Ectodermal cell (in vitro differentiated cells): Measurements from ENCODE around the gene PRTN3.
"Not testable (repeated sequence)": the region's sequence is repeated elsewhere in the genome, so short reads cannot be mapped to it uniquely, and the experiment has no call there.

Experiments used
- H3K27ac ChIP-seq: 2 replicates; pipeline ENCODE4 v1.7.0; 2013; ENCODE audit warnings: mild to moderate bottlenecking, low read depth, low read length; ENCODE audit not compliant: insufficient read depth, poor library complexity, severe bottlenecking
- H3K27me3 ChIP-seq: 2 replicates; pipeline ENCODE4 v1.7.0; 2013; ENCODE audit warnings: mild to moderate bottlenecking, low read length; ENCODE audit not compliant: insufficient read depth, control insufficient read depth, poor library complexity, severe bottlenecking
- H3K36me3 ChIP-seq: one replicate; pipeline ENCODE4 v1.7.0; 2013; ENCODE audit warnings: low read length; ENCODE audit not compliant: control insufficient read depth, insufficient read depth
- H3K4me1 ChIP-seq: one replicate; pipeline ENCODE4 v1.7.0; 2013; ENCODE audit warnings: low read length; ENCODE audit not compliant: control insufficient read depth, insufficient read depth
- H3K4me3 ChIP-seq: 2 replicates; pipeline ENCODE4 v1.7.0; 2013; ENCODE audit warnings: low read depth, low read length, control low read depth; ENCODE audit not compliant: insufficient read depth
- H3K9me3 ChIP-seq: 2 replicates; pipeline ENCODE4 v1.7.0; 2013; ENCODE audit warnings: mild to moderate bottlenecking, low read length, moderate library complexity; ENCODE audit not compliant: control insufficient read depth
- WGBS, 2 experiments: methylation state at CpG; one replicate each; pipeline ENCODE4 v1.1.7; 2013; ENCODE audit warnings: missing lambda C conversion rate in 2 of 2; 5-methylcytosine and 5-hydroxymethylcytosine counted together

PRTN3 gene

DNA sequence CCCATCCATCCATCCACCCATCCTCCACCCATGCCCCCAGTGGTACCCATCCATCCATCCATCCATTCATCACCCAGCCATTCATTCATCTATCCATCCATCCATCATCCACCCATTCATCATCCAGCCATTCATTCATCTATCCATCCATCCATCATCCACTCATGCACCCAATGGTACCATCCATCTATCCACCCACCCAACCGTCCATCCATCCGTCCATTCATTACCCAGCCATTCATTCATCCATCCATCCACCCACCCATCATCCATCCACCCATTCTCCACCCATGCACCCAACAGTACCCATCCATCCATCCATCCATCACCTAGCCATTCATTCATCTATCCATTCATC, 24.3 kb upstream of the PRTN3 start:
- Histone ChIP-seq H3K9me3 (no peaks in the 10 kb centered on the region), H3K27me3 (no peaks in the 10 kb centered on the region), H3K36me3 (peaks cover 17% of the 10 kb centered on the region), H3K4me3 (no peak overlapping the region), H3K4me1 (no peaks in the 10 kb centered on the region), H3K27ac (no peak overlapping the region)
- WGBS, 2 experiments: 90 to 92% methylated on average over 2 of the region's 2 CpGs

DNA sequence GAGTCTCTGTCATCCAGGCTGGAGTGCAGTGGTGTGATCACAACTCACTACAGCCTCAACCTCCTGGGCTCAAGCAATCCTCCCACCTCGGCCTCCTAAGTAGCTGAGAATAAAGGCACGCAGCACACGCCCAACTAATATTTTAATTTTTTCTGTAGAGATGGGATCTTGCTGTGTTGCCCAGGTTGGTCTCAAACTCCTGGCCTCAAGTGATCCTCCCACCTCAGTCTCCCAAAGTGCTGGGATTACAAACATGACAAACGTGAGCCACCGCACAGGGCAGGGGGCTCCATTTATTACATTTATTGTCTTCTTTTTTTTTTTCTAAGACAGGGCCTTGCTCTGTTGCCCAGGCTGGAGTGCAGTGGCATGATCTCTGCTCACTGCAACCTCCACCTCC, 20.6 kb upstream of the PRTN3 start:
- not testable (repeated sequence) for H3K36me3 ChIP-seq, H3K27ac ChIP-seq, H3K4me3 ChIP-seq, H3K4me1 ChIP-seq, H3K9me3 ChIP-seq, H3K27me3 ChIP-seq
- WGBS, 2 experiments: 91 to 93% methylated on average over 5 of the region's 5 CpGs

DNA sequence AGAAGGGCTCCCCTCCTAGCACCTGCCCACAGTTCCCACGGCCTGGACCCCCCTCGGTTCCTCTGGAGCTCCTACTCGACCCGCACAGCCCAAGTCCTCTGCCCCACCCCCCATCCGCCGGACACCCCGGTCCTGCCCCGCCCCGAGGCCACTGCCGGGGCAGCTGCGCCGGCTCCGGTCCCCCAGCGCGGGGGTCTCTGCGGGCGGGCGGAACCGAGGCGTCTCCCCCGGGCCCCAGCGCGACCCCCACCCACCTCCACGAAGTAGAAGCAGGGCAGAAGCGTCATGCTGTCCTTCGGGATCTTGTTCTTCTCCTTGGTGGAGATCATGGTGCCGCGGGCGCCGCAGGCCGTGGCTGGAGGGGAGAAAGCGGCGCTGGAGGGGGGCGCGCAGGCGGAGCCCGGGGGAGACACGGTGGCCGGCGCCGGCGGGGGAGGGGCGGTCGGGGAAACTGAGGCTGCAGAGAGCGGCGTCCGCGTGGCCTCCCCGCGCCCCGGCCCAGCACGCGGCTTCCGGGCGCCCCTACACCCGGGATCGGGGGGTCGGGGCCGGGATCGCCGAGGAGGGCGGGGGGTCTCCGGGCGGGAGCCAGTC, 19.5 kb upstream of the PRTN3 start:
- H3K36me3 ChIP-seq: no peaks in the 10 kb centered on the region
- H3K27ac ChIP-seq: peak overlapping the region; percentile 22
- H3K4me3 ChIP-seq: peak overlapping the region; percentile 63
- no peaks in the 10 kb centered on the region for H3K9me3 ChIP-seq
- WGBS, 2 experiments: 1 to 2% methylated on average over 64 of the region's 64 CpGs
- H3K4me1 ChIP-seq: peaks cover 8% of the 10 kb centered on the region
- H3K27me3 ChIP-seq: no peaks in the 10 kb centered on the region

DNA sequence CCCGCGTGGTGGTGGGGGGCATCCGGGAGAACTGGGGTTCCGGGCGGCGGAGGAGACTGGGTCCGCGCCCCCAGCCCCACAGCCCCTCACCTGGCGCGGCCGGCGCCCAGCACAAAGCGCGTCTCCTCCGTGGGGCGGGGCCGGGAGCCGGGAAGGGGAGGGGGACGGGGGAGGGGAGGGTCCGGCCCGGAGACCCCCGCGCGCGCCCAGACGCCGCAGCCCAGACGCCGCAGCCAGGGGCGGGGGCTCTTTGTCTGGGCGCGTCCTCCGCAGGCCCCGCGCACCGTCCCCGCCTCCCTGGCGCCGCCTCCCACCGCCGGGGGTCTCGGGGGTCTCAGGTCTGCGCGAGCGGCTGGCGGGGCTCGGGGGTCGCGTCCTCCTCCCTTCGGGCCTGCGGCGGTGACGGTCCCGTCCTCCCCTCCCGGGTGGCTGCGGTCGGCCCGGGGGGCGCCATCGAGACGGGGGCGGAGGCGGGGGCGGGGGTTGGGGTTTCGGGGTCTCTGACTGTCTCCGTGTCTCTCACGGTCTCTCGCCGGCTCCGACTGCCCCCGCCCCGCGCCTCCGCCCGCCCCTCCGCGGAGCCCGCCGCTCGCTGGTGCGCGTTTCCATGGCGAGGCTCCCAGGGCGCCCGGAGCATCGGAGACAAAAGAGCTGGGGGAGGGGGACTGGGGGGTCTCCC, 18.8 kb upstream of the PRTN3 start, which contains the start of gene PLPPR3:
Gene PLPPR3 (minus strand): TSS at position 131 of the 679 bp plus-strand sequence. CDS start 396 bp downstream, outside the sequence.
- Histone ChIP-seq H3K9me3 (no peaks in the 10 kb centered on the region), H3K27ac (peak within 1 kb of the TSS; percentile 76), H3K27me3 (no peaks in the 10 kb centered on the region), H3K36me3 (no peaks in the 10 kb centered on the region), H3K4me1 (peaks cover 8% of the 10 kb centered on the region), H3K4me3 (peak within 1 kb of the TSS; percentile 63)
- WGBS, 2 experiments: 0% methylated on average over 86 of the region's 86 CpGs

DNA sequence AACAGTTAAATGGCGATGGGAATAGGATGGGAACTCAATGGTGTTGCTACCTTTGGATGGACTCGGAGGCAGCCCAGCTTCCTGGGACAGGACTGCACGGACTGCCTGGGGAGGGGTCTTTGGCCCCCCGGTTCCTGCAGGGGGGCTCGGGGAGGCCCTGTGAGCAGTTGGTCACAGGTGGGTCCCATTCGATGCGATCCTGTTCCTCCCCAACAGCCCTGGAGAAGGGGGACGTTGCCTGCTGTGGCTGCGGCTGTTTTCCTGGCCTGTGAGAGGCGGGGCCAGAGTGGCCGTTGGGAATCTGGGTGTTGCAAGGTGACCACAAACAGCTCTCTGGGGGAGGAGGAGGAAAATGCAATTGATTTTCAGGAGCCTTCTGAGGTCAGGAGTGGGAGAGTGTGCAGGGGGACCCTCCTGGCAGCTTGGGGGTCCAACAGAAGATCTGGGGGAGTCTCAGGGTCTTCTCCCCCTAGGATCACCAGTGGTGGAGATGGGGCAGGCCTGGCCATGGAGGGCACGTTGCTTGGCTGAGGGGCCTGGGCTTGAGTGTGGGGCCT, 17.2 kb upstream of the PRTN3 start:
- WGBS, 2 experiments: 59 to 62% methylated on average over 12 of the region's 12 CpGs
- H3K27me3 ChIP-seq: no peaks in the 10 kb centered on the region
- H3K27ac ChIP-seq: no peak overlapping the region
- no peak overlapping the region for H3K4me3 ChIP-seq
- H3K4me1 ChIP-seq: peaks cover 8% of the 10 kb centered on the region
- H3K9me3 ChIP-seq: no peaks in the 10 kb centered on the region
- no peaks in the 10 kb centered on the region for H3K36me3 ChIP-seq

DNA sequence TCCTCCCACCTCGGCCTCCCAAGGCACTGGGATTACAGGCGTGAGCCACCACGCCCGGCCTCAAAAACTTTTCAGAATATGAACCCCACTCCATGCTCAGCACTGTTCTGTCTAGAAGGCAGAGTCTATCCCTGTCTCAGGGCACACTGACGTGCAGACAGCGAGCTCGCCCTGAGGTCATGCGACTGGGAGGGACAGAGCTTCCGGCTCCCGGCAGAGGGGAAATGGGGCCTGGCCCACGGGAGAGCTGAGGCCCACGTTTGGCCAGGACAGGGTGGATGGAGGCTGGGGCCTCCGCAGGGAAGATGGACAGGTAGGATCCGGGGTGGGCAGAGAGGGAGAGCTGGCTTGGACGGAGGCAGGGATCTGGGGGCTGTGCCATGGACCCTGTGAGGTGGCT, 15.9 kb upstream of the PRTN3 start:
- H3K27ac ChIP-seq: no peak overlapping the region
- no peaks in the 10 kb centered on the region for H3K9me3 ChIP-seq
- H3K4me3 ChIP-seq: no peak overlapping the region
- no peaks in the 10 kb centered on the region for H3K36me3 ChIP-seq
- WGBS, 2 experiments: 89 to 90% methylated on average over 15 of the region's 15 CpGs
- H3K4me1 ChIP-seq: peaks cover 8% of the 10 kb centered on the region
- H3K27me3 ChIP-seq: no peaks in the 10 kb centered on the region

DNA sequence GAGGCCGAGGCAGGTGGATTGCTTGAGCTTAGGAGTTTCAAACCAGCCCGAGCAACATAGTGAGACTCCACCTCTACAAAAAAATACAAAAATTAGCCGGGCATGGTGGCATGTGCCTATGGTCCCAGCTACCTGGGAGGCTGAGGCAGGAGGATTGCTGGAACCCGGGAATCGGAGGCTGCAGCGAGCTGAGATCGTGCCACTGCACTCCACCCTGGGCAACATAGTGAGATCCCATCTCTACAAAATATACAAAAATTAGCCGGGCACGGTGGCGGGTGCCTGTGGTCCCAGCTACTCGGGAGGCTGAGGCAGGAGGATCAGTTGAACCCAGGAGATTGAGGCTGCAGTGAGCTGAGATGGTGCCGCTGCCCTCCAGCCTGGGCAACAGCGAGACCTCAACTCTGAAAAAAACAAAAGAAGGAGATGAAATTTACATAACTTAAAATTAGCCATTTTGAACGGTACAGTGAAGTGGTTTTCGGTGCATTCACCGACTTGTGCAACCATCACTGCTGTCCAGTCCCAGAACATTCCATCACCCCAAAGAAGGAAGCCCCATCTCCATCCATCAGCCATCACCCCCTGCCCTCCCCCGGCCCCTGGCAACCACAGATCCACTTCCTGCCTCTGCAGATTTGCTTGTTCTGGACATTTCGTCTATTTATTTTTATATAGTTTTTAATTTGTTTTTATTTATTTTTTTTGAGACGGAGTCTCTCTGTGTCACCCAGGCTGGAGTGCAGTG, 14.7 kb upstream of the PRTN3 start:
- Histone ChIP-seq H3K36me3 (no peaks in the 10 kb centered on the region), H3K27ac (no peak overlapping the region), H3K27me3 (no peaks in the 10 kb centered on the region), H3K4me3 (no peak overlapping the region), H3K4me1 (peaks cover 8% of the 10 kb centered on the region), H3K9me3 (no peaks in the 10 kb centered on the region)
- WGBS, 2 experiments: 92 to 93% methylated on average over 17 of the region's 19 CpGs

DNA sequence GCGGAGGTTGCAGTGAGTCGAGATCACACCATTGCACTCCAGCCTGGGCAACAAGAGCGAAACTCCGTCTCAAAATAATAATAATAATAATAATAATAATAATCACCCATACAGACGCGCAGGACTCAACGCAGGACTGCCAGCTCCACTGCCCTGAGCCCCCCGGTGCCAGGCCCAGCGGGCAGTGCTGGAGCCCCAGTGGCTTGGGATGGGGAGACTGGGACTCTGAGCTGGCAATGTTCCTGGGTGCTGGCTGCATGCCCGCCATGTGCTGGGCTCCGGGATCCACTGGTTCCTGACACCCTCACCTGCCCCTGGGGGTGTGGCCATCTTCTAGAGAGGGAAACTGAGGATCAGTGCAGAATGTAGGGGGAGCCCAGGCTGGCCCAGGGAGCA, 13.5 kb upstream of the PRTN3 start:
- WGBS, 2 experiments: 96 to 97% methylated on average over 9 of the region's 11 CpGs
- H3K4me1 ChIP-seq: peaks cover 8% of the 10 kb centered on the region
- no peaks in the 10 kb centered on the region for H3K9me3 ChIP-seq
- no peak overlapping the region for H3K27ac ChIP-seq
- H3K36me3 ChIP-seq: no peaks in the 10 kb centered on the region
- no peak overlapping the region for H3K4me3 ChIP-seq
- no peaks in the 10 kb centered on the region for H3K27me3 ChIP-seq

DNA sequence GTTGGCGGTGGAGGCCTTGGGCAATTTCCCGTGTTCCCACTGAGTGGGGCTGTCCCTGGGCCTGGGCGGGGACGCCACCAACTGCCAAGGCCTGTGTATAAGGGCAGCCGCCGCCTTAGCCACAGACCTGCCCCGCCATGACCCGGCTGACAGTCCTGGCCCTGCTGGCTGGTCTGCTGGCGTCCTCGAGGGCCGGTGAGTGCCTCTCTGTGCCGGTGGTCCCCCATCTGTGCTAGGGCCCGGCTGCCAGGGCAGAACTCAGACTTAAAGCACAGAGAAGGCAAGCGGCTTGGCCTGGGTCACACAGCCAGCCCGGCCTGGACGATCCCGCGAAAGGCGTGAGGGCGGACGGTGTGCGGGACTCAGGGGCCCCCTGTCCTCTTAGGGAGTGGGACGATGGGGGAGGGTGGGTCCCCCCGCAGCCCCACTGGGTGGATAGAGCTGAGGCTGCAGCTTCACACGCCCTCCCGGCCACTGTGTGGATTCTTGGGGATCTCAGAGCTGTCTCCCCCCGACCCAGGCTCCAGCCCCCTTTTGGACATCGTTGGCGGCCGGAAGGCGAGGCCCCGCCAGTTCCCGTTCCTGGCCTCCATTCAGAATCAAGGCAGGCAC, 13.0 kb upstream of the PRTN3 start, which contains the start of gene AZU1:
Gene AZU1 (plus strand): TSS at position 128 of the 612 bp plus-strand sequence. CDS start 10 bp downstream, at position 138.
- Histone ChIP-seq H3K27ac (no peak within 1 kb of the TSS), H3K4me1 (peaks cover 8% of the 10 kb centered on the region)
- WGBS, 2 experiments: 86 to 89% methylated on average over 33 of the region's 33 CpGs

More for the DNA sequence above, 13.0 kb upstream of the PRTN3 start, which contains the start of gene AZU1:
- no peaks in the 10 kb centered on the region for H3K27me3 ChIP-seq
- no peaks in the 10 kb centered on the region for H3K9me3 ChIP-seq
- H3K4me3 ChIP-seq: no peak within 1 kb of the TSS
- no peaks in the 10 kb centered on the region for H3K36me3 ChIP-seq
